ENCODE data around the gene USH1C. TPM values are rescaled to one million over a fixed set of nuclear protein-coding genes. Genes with fewer than 3 reads are reported as not detected.

Gene USH1C
- total and polyA plus RNA-seq, 8 donors, result 3.5 to 44.3 (median 8.6) TPM

DNA sequence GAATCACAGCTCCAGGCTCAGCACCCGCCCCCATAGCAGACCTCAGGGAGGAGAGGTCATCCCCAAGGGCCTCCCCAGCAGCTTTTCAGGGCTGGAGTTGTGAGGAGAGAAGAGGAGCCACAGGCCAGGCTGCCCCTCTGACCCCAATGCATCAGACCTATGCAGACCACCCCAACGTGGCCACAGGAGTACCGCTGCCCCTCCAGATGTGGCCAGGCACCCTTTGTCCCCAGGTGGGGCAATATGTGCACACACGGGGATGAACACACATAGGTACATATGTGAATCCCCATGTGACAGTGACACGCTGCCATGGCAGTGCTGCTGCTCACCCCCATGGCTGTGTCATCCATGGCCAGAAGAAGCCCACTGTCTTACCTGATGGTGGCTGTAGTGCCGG, 10.9 kb downstream of the USH1C start:
- no peak for DNase-seq
- Histone ChIP-seq H3K27me3 (no peaks in the 10 kb centered on the region), H3K9me3 (no peaks in the 10 kb centered on the region), H3K4me3 (no peak overlapping the region), H3K27ac (no peak overlapping the region), H3K4me1 (no peaks in the 10 kb centered on the region), H3K36me3 (no peaks in the 10 kb centered on the region)
- no peak for ATAC-seq
- TF ChIP-seq, protein P1, sequence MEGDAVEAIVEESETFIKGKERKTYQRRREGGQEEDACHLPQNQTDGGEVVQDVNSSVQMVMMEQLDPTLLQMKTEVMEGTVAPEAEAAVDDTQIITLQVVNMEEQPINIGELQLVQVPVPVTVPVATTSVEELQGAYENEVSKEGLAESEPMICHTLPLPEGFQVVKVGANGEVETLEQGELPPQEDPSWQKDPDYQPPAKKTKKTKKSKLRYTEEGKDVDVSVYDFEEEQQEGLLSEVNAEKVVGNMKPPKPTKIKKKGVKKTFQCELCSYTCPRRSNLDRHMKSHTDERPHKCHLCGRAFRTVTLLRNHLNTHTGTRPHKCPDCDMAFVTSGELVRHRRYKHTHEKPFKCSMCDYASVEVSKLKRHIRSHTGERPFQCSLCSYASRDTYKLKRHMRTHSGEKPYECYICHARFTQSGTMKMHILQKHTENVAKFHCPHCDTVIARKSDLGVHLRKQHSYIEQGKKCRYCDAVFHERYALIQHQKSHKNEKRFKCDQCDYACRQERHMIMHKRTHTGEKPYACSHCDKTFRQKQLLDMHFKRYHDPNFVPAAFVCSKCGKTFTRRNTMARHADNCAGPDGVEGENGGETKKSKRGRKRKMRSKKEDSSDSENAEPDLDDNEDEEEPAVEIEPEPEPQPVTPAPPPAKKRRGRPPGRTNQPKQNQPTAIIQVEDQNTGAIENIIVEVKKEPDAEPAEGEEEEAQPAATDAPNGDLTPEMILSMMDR (IDR thresholded peaks at IDR 0.05), result no peak
- FAIRE-seq, result no peak
- intact Hi-C loops (cut with DNase I), result no loop called here
- 76 to 80% methylated on average over 6 of the region's 6 CpGs for WGBS, 2 donors

DNA sequence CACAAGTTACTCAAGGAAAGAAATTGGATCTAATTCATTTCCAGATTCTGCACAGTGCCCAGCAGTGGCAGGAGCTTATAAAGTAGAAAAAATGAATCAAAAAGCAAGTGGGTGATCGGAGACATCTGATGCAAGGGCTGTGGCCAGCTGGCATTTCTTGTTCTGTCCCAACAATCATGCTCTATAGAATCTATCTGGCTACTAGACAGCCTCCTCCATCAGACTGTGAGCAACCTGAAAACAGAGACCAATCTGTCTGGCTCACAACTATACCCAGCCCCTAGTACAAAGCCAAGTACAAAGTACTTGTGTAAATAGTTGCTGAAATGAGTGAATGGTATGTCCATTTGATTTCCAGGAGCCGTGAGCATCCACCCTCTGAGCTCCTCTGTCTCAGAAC, 11.4 kb downstream of the USH1C start:
- Histone ChIP-seq H3K9me3 (no peaks in the 10 kb centered on the region), H3K4me1 (no peaks in the 10 kb centered on the region), H3K27me3 (no peaks in the 10 kb centered on the region), H3K4me3 (no peak overlapping the region), H3K27ac (no peak overlapping the region), H3K36me3 (no peaks in the 10 kb centered on the region)
- FAIRE-seq (no peak), DNase-seq (no peak), ATAC-seq (no peak)
- intact Hi-C loops (cut with DNase I), result no loop called here
- TF ChIP-seq, protein P1 (IDR thresholded peaks at IDR 0.05), result no peak
- WGBS, 2 donors, result 77 to 87% methylated on average over 2 of the region's 2 CpGs

GRCh38 chr11:17531636-17532113, 12.5 kb downstream of the USH1C start:
- Histone ChIP-seq H3K9me3 (no peaks in the 10 kb centered on the region), H3K27ac (no peak overlapping the region), H3K27me3 (no peaks in the 10 kb centered on the region), H3K4me3 (no peak overlapping the region), H3K36me3 (no peaks in the 10 kb centered on the region), H3K4me1 (no peaks in the 10 kb centered on the region)
- TF ChIP-seq, protein P1 (IDR thresholded peaks at IDR 0.05), result no peak
- ATAC-seq, result peak in 2 of 4 donors; percentile 8 to 25
- WGBS, 2 donors, result 58 to 61% methylated on average over 6 of the region's 6 CpGs
- no peak for FAIRE-seq
- intact Hi-C loops (cut with DNase I), result no loop called here
- no peak for DNase-seq

GRCh38 chr11:17531071-17531600, 13.1 kb downstream of the USH1C start:
- ATAC-seq (no peak), DNase-seq (no peak), FAIRE-seq (no peak)
- no peaks in the 10 kb centered on the region for H3K27me3 ChIP-seq
- intact Hi-C loops (cut with DNase I), result no loop called here
- H3K27ac ChIP-seq, result no peak overlapping the region
- H3K9me3 ChIP-seq, result no peaks in the 10 kb centered on the region
- whole genome bisulfite sequencing, 2 donors, result 77 to 82% methylated on average over 22 of the region's 22 CpGs
- H3K36me3 ChIP-seq, result no peaks in the 10 kb centered on the region
- TF ChIP-seq, protein P1 (IDR thresholded peaks at IDR 0.05), result no peak
- no peak overlapping the region for H3K4me3 ChIP-seq
- no peaks in the 10 kb centered on the region for H3K4me1 ChIP-seq

DNA sequence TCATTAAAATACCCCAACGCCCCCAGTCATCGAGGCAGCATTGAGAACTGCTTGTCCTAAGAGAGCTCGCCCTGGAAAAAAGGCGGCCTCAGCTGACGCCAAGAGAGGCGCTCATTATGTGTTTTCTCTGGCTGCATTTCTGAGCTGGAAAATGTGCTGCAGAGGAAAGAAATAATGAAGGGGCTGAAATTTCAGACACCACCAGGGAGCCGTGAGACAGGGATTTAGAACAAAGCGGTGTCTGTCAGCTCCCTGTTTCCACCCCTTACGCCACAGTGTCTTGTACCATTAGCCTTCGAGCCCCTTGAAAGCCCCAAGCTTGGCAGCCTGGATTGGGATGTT, 14.4 kb downstream of the USH1C start:
- no peaks in the 10 kb centered on the region for H3K9me3 ChIP-seq
- no peak for DNase-seq
- FAIRE-seq, result no peak
- H3K27ac ChIP-seq, result no peak overlapping the region
- H3K36me3 ChIP-seq, result no peaks in the 10 kb centered on the region
- TF ChIP-seq, protein P1 (IDR thresholded peaks at IDR 0.05), result no peak
- H3K4me3 ChIP-seq, result no peak overlapping the region
- WGBS, 2 donors, result 82 to 87% methylated on average over 10 of the region's 10 CpGs
- H3K27me3 ChIP-seq, result no peaks in the 10 kb centered on the region
- ATAC-seq, result no peak
- H3K4me1 ChIP-seq, result no peaks in the 10 kb centered on the region
- intact Hi-C loops (cut with DNase I), result no loop called here
